Mucosa of gallbladder (tissue), 1 donor: ENCODE data around the gene INIP. TPM values are rescaled to one million over a fixed set of nuclear protein-coding genes. Genes with fewer than 3 reads are reported as not detected.
"Not testable (repeated sequence)": the region's sequence is repeated elsewhere in the genome, so short reads cannot be mapped to it uniquely, and the experiment has no call there.

Experiments used
- DNase-seq: peaks from one replicate; pipeline ENCODE4 v3.0.0-alpha.2; 2020; ENCODE audit warnings: low spot score
- total RNA-seq: library from RNA; stranded (reverse); gene quantifications from one replicate; pipeline ENCODE4 v1.2.1, GENCODE V29; 2021
- donor health status: DM: no; HTN: no; CAD: no.

The INIP gene
- total RNA-seq, 1 donor from 2014 or later: 21.5 TPM

- DNase-seq: no peak
Measured at GRCh38 chr9:112743216-112743836, 25.4 kb upstream of the INIP start.

DNA sequence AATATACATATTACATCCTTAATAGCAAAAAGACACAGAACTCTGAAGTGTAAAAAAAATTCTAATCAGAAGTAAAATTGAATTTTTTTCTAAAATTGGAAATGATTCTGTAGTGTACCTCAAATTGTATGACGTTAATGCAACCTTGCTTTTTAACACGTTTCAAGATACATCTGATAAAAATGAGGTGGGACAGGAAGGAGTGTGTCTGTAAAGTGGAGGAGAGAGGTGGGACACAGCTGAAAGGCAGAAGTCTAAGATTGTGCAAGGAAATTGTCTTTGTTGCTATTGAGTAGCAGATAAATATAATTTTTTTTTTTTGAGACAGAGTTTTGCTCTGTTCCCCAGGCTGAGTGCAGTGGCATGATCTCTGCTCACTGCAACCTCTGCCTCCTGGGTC lies 17.0 kb upstream of the INIP start:
- DNase-seq: no peak

DNA sequence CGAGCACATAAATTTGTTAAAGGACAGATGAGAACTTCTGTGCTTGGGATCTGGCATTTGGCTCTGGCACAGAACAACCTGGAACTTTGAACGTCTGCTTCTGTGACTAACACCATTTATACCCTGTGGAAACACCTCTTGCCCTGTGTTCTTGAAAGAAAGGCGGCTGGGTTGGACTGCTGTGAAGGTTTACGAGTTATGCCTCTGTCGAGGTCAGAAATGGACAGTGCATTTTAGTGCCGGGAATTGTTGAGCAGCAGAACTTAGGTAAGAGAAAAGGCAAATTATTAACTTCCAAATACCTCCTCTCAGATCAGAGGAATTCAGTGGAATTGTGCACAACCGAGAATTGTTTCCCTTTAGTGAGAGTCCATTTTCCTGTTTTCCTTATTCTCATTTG lies 14.1 kb upstream of the INIP start:
- no peak for DNase-seq

- DNase-seq: no peak
Measured at GRCh38 chr9:112728401-112728800, 10.5 kb upstream of the INIP start.

DNA sequence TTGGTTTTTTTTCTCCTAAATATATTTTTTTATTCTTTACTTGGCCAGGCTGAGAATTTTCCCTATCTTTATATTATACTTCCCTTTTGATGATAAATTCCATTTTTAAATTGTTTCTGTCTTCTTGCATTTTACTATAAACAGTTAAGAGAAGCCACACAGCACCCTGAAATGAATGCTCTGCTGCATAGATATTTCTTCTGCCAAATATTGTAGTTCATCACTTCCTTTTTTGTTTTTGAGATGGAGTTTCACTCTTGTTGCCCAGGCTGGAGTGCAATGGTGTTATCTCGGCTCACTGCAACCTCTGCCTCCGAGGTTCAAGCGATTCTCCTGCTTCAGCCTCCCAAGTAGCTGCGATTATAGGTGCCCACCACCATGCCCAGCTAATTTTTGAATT lies 8.5 kb upstream of the INIP start:
- DNase-seq: no peak

- no peak for DNase-seq
Measured at GRCh38 chr9:112725961-112726360, 8.0 kb upstream of the INIP start.

GRCh38 chr9:112722749-112723148 lies 4.8 kb upstream of the INIP start:
- not testable (repeated sequence) for DNase-seq

GRCh38 chr9:112720113-112720780 lies 2.3 kb upstream of the INIP start:
- DNase-seq: no peak

- DNase-seq: no peak
Measured at GRCh38 chr9:112719696-112720095, 1.8 kb upstream of the INIP start.

- DNase-seq: no peak
Measured at GRCh38 chr9:112719241-112719691, 1.3 kb upstream of the INIP start.

DNA sequence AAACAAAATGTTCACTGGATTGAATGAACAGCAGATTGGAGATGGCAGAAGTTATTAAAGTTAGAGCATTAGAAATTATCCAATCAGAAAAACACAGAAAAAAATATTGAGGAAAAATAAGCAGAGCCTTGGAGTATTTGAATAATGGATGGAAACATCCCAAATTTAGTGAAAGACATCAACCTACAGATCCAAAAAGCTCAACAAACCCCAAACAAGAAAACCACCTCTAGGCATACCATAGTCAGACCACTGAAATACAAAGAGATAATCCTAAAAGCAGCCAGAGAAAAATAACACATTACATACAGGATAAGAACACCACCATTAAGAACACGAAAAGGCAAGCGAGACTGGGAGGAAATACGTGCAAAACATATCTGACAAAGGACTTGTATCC lies 5.2 kb downstream of the INIP start:
- no peak for DNase-seq

- no peak for DNase-seq
Measured at GRCh38 chr9:112711050-112711689, 6.7 kb downstream of the INIP start.

DNA sequence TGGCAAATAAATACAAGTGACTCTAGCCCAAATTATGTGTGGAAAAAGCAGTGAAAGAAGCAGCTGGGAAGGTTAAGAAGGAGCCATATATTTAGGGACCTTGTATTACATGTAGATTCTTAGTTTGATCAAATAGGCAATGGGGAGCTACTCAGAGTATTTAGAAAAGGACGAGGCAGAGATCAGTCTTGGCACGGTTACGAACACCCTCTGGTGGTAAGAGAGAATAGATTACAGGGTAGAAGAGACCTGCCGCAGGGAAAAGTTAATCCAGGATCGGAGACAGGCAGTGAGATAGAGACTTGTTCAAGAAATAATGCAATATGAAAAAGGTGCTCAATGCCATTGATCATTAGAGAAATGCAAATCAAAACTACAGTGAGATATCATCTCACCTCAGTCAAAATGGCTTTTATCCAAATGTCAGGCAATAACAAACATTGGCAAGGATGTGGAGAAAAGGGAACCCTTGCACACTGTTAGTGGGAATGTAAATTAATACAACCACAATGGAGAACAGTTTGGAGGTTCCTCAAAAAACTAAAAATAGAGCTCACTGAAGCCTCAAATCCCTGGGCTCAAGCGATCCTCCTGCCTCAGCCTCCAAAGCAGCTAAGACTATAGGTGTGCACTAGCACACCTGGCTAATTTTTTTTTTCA lies 12.0 kb downstream of the INIP start:
- DNase-seq: peak; percentile 28

DNA sequence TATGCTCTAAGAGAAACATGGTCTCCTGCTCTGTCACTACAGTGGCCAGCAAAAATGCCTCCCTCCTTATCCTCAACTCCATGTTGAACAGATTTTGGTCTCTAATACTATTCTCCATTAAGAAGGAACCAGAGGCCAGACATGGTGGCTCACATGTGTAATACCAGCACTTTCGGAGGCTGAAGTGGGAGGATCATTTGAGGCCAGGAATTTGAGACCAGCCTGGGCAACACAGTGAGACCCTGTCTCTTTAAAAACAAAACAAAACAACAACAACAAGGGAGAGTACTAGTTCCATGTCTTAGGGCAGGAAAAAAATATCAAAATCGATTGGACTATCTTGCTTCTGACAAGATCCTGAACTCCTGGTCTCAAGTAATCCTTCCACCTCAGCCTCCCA lies 14.6 kb downstream of the INIP start:
- DNase-seq: no peak

DNA sequence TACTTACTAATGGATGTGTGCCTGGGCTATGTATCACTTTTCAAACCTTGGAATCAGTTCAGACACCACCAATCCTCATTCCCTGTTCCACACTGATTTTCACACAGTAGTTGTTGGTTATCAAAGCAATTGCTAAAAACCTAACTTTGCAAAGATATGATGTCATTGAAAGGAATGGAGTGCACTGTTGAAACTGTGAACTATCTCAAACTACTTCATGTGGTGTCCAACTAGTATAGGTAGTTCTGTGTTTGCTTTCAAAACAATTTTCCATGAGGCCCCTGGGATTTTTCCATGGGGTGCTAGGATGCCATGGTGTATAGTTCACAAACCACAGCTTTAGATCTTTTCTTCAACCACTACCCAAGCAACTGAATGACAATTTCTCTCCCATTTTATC lies 17.8 kb downstream of the INIP start:
- DNase-seq: no peak

- DNase-seq: no peak
Measured at GRCh38 chr9:112699230-112699629, 18.7 kb downstream of the INIP start.

DNA sequence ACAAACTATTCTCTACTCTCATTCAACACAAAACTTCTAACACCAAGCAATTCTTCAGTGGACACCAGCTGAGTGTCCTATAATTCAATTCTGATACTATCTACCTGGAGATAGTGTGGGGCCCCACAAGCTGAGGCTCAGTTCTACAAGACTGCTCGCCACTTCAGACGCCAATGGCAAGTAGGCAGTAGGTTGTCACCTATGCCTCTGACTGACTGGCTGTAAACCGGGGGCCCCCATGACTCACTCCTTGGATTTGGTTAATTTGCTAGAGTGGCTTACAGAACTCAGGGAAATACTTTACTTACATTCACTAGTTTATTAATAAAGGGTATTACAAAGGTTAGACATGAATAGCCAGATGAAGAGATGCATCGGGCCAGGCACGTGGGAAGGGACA lies 21.5 kb downstream of the INIP start:
- DNase-seq: no peak

DNA sequence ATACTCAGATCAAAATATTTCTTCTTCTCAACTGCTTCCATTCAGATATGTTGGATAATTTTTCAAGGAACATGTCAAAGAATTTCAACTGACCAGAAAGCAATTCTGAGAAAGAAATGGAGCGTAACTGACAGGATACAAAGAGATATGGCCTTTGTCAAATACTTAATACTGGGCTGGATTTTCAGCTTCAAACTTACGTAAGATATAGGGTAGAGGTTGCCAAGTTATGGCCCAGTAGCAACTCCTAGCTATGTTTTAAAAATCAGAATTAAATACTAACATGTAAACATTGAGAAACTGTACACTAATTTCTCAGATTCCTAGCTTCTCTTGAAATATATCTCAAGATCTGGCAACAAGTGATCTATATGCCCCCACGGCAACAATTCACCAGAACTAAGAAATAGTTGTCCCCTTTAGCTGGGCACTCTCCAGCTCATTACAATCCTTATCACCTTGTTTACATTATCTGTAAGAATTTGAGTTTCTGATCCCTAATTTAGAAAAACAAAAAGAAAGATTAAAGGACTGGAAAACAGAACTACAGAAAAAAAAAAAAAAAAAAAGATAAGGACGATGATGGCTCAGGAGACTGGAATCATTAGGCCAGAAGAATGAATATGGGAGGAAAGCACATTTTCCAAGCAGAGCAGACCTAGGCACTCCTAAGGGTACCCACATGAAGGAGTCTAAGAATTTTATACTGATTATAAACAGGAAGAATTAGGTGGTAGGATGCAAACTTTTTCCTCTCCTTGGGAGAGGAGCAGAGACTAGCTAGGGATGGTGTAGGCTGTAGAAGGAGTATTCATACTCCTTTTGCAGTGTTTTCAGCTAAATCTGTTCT lies 23.0 kb downstream of the INIP start:
- no peak for DNase-seq

GRCh38 chr9:112689161-112689740 lies 28.7 kb downstream of the INIP start:
- DNase-seq: no peak

DNA sequence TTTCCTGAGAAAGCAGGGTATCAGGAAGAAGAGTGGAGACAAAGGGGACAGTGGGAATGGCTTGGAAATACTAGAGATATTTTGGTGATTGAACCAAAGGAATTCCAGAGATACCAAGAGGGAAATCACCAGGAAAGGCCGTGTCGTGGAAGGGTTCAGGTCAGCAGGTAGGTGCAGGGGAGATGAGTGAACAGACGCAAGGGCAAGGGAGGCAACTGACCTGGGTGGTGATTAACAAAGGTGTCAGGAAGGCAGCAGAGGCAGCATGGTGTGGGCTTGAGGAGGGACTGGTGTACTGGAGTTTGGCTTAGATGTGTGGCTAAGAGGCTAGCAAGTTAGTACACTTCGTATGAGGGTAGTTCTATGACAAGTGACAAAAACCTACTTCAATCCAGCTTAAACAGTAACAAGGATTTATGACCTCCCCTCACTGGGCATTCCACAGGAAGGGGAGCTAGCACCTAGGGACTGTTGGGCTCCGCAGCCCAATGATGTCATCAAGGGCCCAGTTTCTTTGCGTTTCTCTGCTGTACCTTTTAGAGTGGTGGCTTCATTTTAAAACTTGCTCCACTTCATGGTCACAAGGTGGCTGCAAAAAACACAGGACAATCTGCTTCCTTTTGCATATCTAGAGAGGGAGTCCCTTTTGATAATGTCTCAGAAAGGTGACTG lies 37.0 kb downstream of the INIP start:
- DNase-seq: no peak

DNA sequence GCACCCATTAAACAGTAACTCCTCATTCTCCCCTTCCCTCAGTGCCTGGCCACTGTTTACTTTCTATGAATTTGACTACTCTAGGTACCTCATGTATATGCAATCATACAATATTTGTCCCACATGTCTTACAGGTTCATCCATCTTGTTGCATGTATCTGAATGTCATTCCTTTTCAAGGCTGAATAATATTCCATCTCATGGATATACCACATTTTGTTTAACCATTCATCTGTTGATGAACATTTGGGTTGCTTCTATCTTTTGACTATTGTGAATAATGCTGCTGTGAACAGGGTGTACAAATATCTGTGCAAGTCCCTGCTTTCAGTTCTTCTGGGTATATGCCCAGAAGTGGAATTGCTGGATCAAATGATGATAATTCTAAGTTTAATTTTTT lies 40.9 kb downstream of the INIP start:
- no peak for DNase-seq
